Myocyte (in vitro differentiated cells): ENCODE data around the gene OR7G3. TPM values are rescaled to one million over a fixed set of nuclear protein-coding genes. Genes with fewer than 3 reads are reported as not detected.

ENCODE experiments used
- DNase-seq: peaks from one replicate; pipeline ENCODE4 v3.0.0-alpha.2; 2012; ENCODE audit warnings: low read depth
- polyA plus RNA-seq: library from polyadenylated mRNA; unstranded; fragments of >200 nt; gene quantifications from one replicate; pipeline ENCODE4 v1.2.1, GENCODE V29; 2012; ENCODE audit warnings: missing spikeins
- total RNA-seq: library from RNA; depleted of rRNA; stranded (reverse); fragments of >200 nt; gene quantifications from 2 replicates; pipeline ENCODE4 v1.2.3, GENCODE V29; 2014

Gene OR7G3
- not detected in 2 replicates for total RNA-seq
- not detected for polyA plus RNA-seq

DNA sequence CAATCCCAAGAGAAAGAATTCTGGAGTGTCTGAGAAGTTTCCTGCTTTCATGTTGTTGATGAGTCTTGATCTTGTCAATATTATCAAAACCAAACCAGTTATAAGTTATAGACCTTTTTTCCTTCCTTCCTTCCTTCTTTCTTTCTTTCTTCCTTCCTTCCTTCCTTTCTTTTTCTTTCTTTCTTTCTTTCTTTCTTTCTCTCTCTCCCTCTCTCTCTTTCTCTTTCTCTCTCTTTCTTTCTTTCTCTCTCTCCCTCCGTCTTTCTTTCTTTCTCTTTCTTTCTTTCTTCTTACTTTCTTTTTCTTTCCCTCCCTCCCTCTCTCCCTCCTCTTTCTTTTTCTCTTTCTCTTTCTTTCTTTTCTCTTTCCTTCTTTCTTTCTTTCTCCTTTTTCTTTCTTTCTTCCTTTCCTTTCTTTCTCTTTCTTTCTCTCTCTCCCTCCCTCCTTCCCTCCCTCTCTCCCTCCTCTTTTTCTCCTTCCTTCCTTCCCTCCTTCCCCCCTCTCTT is at the start of gene OR7G3:
Gene OR7G3 (minus strand): TSS at position 51 of the 506 bp plus-strand sequence. CDS start 0 bp downstream, at position 51.
- no peak for DNase-seq

DNA sequence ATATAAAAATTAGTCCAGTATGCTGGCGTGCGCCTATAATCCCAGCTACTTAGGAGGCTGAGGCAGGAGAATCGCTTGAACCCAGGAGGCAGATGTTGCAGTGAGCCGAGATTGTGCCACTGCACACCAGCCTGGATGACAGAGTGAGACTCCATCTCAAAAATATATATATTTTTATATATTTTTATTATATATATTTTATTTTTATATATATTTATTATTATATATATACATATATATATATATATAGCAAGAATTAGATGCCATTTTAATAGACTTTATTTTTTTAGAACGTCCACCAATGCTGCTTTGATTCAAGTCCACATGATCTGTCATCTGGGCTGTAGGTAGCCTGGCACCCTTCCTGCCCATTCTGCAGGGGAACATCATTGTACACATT is 48.6 kb upstream of the OR7G3 start:
- DNase-seq, result no peak

DNA sequence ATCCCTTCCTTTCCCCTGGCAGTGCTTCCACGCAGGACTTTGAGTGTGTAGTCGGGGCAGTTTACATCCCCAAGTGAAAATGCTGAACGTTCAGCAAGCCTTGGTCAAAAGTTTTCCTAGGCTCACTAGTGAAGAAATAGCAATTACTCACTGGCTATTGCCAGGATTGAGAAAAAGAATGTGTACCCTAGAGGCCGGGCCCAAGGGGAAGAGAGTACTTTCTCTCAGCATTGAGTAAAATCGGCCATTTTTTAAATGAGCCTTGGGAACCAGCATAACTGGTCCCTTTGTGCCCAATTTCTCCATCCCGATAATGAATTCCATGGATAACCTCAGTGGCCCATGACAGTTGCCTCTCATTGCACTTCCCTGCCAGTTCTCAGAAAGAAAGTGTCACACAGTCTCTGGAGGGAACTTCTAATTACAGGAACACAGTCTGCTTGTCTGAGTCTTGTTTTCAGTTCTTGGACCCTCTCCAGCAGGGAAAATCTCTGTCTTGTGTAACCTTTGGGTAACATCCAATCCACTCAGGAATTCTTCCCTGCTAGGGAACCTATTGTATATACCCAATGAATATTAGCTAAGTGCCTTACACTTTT is 44.7 kb upstream of the OR7G3 start:
- DNase-seq, result no peak

DNA sequence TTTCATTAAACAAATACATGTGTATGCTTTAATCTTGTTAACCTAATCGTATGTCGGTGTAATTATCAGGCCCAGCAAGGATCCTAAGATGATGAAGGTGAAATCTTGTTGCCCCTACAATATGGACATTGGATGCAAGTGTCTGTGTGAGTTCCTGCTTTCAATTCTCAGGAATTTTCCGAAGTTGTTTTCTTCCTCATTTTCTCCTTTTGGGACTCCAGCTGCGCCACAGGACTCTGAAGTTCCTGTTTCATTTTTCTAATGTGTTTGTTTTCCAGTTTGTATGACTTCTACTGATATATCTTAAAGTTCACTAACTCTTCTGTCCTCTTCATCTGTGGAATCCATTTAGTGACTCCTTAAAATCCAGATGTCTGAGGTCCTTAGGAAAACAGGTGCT is 40.1 kb upstream of the OR7G3 start:
- DNase-seq, result no peak

DNA sequence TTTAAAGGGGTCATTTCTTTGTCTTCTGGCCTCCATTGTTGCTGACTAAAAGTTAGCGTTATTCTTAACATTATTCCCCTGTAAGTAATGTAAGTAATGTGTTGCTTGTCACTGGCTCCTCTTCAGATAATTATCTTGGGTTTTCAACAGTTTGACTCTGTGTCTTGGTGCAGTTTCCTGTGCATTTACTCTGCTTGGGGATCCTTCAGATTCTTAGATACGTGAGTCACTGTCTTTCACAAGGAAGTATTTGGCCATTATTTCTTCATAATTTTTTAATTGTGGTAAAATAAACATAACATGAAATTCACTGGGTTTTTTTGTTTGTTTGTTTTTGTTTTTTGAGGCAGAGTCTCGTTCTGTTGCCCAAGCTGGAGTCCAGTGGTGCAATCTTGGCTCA is 38.5 kb upstream of the OR7G3 start:
- no peak for DNase-seq

DNA sequence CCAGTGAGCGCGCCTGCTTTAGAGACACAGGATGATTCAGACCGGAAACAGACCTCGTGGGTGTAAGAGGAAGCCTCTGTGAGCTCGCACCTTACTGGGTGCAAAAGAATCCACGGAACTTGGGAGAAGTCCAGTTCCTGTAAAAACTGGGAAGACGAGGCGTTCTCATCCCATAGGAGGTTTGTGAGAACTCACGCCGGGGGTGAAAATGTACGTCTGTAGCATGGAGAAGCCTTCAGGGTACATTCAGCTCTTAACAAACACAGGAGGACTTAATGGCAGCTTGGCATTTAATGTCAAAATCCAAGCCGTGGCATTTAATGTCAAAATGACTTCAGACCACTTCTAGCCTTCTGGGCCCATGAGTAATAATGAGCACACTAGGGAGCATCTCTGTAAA is 34.7 kb upstream of the OR7G3 start:
- DNase-seq, result no peak

DNA sequence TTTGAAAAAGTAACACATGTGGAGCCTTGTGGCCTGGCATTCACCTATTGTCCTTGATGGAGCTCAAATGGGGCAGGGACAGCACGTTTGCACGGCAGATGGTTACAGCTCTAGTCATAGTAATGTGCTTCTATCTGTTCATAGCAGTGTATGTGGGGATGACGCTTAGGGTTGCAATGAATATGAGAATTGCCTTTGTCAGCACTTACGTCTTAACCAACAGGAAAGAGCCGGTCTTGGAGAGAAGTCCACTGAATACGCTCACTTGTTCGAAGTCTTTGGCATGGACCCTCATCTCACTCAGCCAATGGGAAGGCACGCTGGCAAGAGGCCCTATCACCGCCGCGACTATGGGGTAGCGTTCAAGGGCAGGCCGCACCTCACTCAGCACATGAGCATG is 33.1 kb upstream of the OR7G3 start:
- no peak for DNase-seq

DNA sequence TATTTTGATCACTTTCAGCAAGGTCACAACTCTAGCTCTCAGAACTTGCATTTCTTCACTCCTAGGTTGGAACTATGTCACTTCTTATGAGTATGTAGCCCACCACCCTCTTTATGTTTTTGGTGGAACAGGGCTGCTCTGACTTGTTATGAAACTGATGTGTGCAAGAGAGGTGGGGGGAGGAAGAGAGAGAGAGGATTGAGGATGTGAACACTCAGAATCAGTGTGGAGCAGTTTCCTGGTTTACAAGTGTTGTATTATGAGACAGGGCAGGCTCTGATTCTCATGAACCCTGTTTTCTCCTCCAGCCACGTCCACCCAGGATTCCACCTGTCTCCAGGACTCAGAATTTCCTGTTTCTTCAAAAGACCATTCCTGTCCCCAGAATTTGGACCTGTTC is 29.6 kb upstream of the OR7G3 start:
- DNase-seq, result no peak

DNA sequence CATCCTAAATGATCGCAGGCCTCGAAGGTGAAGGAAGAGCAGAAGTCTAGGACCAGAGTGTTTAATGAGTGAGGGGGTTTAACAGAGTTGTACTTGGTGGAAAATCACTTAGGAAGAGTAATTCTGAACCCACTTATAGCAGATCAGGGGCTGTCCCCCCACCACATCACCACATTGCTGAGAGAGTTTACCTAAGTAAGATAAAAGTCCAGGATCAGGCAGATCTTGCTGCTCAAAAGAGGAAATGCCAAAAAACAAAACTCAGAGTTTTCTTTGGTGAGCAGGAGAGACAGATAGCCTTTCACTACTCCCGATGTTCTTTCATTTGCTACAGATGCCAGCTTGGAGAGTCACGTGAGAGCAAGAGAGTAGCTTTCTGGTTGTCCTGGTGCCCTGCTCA is 28.8 kb upstream of the OR7G3 start:
- no peak for DNase-seq

DNA sequence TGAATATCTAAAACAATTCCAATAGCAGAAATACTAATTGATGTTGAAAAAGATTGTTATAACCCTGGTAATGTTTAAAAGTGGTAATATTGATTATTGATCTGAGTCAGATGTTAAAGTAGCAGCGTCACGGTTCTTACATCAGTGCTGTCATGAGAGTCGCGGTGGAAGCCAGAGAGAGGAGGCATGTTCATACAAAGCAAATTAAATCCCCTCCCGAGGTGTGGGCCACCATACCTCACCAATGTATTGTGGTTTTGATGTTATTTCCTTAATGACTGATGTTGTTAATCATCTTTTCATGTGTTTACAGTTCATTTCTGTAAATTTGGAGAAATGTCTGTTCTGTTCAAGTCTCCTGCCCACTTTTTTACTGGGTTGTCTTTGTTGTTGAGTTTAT is 24.6 kb upstream of the OR7G3 start:
- DNase-seq, result no peak

DNA sequence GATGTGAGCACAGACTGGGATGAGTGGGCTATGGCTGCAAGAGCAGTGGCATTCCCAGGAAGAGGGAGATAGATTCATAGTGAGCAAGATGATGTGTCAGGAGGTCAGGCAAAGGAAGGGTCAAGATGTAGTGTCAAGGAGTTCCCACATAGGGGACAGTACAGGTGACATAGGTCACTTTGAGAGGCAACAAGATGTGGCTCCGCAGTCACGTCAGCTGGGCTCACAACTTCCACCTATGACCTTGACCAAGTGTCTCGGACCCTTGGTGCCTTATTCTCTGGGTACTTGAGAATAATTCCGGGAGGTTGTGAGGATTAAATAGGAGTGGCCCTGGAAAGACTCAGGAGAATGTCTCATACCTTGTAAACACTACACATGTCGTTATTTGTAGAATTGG is 23.9 kb upstream of the OR7G3 start:
- no peak for DNase-seq

DNA sequence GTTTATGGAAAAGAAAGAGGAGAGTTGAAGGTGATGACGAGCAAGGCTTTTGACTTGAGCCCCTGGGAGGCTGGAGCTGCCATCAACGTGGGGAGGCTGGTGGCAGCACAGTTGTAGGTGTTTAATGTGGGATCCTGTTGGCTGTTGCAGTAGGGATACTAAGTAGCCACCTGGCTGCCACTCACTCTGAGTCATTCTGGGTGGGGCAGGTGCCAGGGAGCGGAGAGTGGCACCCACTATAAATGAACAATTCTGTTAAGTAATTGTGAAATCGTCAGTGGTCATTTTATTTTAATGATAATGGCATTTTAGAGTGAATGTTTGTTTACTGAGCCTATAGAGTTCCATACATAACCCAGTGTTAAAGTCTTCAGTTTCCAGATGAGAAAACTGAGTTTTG is 23.2 kb upstream of the OR7G3 start:
- DNase-seq, result no peak

DNA sequence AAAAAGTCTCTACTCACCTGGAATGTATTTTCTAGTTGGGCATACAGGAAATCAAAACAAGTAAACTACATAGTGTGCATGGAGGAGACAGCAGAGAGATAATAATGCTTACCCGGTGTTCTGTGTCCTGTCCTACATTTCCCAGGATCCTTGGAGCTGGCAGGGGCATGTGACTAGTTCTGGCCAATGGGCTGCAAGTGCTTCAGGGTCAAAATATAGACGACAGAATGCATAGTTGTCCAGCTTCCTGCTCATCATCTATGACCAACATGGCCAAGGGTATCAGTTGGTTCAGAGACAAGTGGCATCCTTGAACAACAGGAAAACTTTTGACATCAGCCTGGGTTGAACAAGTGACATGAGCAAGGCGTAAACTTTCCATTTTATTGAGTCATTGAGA is 21.9 kb upstream of the OR7G3 start:
- DNase-seq, result no peak

DNA sequence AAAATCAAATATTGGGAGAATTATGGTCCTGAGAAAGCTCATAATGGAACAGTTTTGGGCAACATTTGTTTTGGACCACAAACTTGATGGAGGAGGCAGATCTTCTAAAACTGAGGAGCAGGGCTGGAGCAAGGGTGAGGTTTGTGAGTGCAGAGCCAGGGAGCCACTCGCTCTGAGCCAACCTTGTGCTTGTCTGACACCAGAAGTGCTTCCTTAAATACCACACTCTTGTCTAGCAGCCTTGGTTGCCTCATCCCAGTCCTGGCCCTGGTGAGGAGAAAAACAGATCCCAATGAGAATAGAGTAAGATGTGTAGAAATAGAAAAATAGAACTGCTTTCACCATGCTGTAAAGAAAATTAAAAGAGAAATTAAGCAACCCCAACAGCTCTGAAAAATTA is 20.1 kb upstream of the OR7G3 start:
- DNase-seq, result no peak

DNA sequence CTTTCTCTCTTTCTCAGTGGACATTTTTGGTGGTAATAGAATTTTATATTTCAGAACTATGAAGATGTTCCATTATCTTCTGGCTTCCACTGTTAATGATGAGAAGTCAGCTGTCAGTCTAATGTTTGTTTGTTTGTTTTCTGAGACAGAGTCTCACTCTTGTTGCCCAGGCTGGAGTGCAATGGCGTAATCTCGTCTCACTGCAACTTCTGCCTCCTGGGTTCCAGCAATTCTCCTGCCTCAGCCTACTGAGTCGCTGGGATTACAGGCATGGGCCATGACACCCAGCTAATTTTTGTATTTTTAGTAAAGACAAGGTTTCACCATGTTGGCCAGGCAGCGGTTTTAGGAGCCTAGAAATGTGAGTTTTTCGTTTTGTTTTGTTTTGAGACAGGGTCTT is 18.2 kb upstream of the OR7G3 start:
- DNase-seq, result peak; percentile 24

DNA sequence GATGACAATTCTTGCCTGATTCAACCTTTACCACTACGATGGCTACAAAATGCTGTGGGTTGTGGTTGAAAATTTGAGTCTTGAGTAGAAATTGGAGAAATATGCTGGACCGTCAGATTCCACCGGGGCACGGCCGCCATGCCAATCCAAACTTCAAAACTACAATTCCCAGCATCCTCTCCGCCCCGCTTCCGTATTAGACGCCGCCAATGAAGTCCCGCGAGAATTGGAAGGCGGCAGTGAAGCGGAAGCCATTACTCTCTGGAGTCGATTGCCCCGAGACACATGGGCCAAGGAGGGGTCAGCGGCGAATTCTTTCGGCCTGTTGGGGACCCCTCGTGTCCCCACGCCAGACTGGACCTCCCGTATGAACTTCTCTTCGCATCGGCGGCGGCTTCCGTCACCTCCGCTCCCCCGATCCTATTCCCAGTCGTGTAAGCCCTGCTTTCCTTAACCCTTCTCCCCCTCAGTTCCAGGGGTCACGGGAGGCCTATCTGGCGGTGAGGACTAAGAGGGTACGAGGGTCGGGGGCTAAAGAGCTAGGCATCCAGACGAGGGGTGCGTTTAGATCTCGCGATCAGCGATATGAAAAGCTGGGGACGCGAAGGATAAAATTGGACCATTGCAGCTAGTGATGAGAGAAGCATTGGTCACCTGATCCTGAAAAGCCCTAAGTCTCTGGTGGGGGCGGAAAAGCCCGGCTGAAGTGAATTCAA is 13.6 kb upstream of the OR7G3 start, which contains the start of gene ZNF317:
Gene ZNF317 (plus strand): TSS at position 239 of the 716 bp plus-strand sequence. CDS start 15,620 bp downstream, outside the sequence.
- DNase-seq, result peak; percentile 97

DNA sequence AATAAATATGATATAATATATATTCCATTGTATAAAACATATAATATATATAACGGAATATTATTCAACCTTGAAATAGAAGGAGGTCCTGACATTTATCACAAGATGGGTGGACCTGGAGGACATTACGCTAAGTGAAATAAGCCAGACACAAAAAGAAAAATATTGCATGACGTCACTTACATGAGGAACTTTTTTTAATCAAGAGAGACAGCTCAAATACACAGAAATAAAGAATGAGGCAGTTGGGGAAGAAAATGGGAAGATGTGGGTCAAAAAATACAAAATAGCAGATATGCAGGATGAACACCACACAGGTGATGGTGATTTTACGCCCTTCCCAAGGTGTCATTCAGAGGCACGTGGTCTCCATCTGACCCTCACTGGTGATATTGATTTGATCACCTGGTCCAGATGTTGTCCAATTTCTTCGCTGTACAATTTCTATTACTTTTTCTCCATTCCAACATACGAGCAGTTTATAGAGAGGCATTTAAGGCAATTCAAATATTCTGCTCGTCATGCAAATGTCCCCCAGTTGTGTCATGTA is 12.9 kb upstream of the OR7G3 start:
- DNase-seq, result no peak

DNA sequence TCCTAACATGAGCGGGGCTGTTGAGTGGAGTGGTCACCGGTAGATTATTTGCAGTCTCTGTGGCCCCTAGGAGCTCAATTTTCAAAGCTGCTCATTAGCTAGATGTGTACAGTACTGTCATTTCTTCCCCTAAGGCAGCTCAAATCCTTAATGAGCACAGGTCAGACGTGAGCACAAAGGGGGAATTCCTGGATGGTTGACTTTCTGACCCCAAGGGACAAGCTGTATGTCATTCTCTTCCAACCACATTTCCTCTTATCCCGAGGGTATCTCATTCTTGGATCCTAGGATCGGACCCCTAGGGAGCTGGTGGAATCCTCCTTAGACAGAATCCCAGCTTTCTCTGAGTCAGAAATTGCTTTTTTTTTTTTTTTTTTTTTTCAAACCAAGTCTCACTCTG is 5.7 kb upstream of the OR7G3 start:
- DNase-seq, result no peak

DNA sequence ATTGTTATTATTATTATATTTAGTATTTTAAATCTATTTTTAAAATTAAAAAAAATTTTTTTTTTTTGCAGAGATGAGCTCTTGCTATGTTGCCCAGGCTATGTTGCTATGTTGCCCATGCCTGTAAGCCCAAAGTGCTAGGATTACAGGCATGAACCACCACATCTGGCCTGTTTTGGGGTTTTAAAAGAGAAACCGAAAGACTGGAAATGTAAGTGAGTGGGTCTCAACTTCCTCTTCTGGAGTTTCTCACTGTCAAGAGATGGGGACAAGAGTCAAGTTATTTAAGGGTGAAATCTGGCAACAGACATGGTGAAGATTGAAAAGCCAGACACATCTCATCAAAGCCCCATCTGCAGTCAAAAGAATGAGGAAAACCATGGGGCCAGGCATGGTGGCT is 4.2 kb upstream of the OR7G3 start:
- DNase-seq, result no peak

DNA sequence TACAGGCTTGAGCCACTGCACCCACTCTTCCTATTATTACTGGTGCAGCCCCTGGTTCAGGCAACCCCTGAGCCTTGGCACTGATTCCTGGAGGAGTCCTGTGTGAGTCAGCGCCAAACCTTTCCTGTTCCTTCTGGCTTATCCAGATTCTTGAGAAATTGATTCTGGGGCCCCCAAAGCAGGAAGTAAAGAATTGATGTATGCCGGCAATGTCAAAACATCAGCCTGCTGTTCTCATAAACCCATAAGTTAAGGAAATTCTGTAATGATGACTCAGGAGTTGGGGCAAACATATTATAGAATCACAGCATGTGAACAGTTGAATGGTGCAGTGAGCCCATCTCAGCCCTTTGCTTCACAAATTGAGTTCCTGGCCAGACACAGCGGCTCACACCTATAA is 1.4 kb upstream of the OR7G3 start:
- DNase-seq, result no peak

DNA sequence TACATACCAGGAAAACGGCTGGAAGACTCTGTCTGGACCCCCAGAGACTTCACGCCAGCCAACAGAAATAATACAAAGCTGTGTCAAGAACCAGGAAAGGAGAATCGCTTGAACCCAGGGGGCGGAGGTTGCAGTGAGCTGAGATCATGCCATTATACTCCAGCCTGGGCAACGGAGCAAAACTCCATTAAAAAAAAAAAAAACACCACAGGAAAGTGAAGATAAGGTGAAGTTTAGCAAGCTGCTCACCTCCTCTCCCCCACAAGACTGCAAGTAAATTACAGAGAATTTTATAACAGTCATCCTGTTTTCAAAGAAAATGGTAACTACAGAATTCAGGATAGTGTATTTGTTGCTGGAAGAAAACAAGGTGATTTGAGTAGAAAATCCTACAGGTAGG is 10.2 kb downstream of the OR7G3 start:
- DNase-seq, result no peak

DNA sequence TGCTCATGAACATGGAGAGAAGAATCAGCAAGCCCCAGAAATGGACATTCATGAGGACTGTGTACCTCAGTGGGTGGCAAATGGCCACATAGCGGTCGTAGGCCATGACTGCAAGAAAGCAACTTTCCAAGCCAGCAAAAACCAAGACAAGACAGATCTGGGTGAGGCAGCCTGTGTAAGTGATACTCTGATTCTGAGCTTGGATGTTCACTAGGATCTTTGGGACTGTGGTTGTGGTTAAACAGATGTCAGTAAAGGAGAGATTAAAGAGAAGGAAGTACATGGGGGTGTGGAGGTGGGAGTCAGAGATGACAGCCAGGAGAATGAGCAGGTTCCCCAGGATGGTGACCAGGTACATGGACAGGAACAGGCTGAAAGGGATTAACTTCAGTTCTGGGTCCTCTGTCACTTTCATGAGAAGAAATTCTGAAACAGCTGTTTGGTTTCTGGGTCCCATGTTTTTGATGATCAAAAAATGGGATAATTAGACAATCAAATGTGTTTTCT is 11.4 kb downstream of the OR7G3 start, which contains the start of gene OR7G1:
Gene OR7G1 (minus strand): TSS at position 457 of the 507 bp plus-strand sequence. CDS start 0 bp downstream, at position 457.
- no peak for DNase-seq
